H1 (cell line): ENCODE results near the gene IL17RA.

Experiments used
- CEBPB ChIP-seq: IDR thresholded peaks from 2 replicates; pipeline ENCODE4 v1.6.1; 2012; ENCODE audit warnings: low read depth, low read length
- POLR2A ChIP-seq, 2 experiments: IDR thresholded peaks; 1 replicate in 1 of 2; 2 replicates in 1 of 2; pipeline ENCODE4 v1.6.1; 2011; ENCODE audit warnings: low read depth in 2 of 2, low read length in 2 of 2, mild to moderate bottlenecking in 2 of 2; ENCODE audit errors: control extremely low read depth in 1 of 2
- TCF12 ChIP-seq: IDR thresholded peaks from 2 replicates; pipeline ENCODE4 v1.6.1; 2011; ENCODE audit warnings: low read depth, mild to moderate bottlenecking, low read length
- TF ChIP-seq, protein P1 (sequence below), 3 experiments: IDR thresholded peaks; 1 replicate in 2 of 3; 2 replicates in 1 of 3; pipeline versions ENCODE4 v1.5.1 to v1.6.1; 2011; ENCODE audit warnings: low read length in 3 of 3, mild to moderate bottlenecking in 3 of 3, inconsistent platforms in 2 of 3, low read depth in 1 of 3, moderate library complexity in 1 of 3; ENCODE audit not compliant: insufficient read depth in 1 of 3; ENCODE audit errors: control extremely low read depth in 1 of 3
- TF ChIP-seq, protein P2 (sequence below): IDR thresholded peaks from 2 replicates; pipeline ENCODE4 v1.6.1; 2011; ENCODE audit warnings: low read depth, mild to moderate bottlenecking, low read length; ENCODE audit not compliant: insufficient read depth

DNA sequence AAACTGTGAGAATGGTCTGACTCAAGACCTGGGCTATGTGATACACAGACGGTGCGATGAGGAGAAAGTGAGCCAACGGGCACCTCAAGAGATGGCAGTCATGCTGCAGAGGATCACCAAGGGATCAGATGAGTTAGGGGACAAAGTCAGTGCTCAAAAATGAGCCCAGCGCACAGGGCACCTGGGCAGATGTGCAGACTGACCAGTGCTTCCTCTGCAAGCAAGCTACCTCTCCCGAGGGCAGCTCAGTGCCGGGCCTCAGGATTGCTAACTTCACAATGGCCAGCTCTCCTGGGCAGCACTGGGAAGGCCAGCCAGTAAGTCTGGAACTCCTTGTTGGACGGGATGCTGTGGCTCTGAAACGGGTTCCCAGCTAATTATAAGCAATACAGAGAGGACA, 59.0 kb downstream of the IL17RA start:
- TF ChIP-seq, protein P1, sequence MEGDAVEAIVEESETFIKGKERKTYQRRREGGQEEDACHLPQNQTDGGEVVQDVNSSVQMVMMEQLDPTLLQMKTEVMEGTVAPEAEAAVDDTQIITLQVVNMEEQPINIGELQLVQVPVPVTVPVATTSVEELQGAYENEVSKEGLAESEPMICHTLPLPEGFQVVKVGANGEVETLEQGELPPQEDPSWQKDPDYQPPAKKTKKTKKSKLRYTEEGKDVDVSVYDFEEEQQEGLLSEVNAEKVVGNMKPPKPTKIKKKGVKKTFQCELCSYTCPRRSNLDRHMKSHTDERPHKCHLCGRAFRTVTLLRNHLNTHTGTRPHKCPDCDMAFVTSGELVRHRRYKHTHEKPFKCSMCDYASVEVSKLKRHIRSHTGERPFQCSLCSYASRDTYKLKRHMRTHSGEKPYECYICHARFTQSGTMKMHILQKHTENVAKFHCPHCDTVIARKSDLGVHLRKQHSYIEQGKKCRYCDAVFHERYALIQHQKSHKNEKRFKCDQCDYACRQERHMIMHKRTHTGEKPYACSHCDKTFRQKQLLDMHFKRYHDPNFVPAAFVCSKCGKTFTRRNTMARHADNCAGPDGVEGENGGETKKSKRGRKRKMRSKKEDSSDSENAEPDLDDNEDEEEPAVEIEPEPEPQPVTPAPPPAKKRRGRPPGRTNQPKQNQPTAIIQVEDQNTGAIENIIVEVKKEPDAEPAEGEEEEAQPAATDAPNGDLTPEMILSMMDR (IDR thresholded peaks at IDR 0.05; ENCODE audit: control extremely low read depth in 1 of 3, insufficient read depth in 1 of 3, low read depth in 1 of 3, low read length in 3 of 3) = no peak
- no peak for TF ChIP-seq POLR2A (IDR thresholded peaks at IDR 0.05; ENCODE audit: control extremely low read depth in 1 of 2, low read depth in 2 of 2, low read length in 2 of 2)
- no peak for TF ChIP-seq CEBPB
- no peak for TF ChIP-seq TCF12
- TF ChIP-seq, protein P2, sequence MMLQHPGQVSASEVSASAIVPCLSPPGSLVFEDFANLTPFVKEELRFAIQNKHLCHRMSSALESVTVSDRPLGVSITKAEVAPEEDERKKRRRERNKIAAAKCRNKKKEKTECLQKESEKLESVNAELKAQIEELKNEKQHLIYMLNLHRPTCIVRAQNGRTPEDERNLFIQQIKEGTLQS = no peak
